ENCODE data around the gene PTMS.

PTMS gene

GRCh38 chr12:6771509-6772330, 5.6 kb downstream of the PTMS start:
- Histone ChIP-seq H3K27me3 (ENCODE audit: low read depth) (no peaks in the 10 kb centered on the region), H3K9me3 (no peaks in the 10 kb centered on the region), H3K4me1 (peaks cover 15% of the 10 kb centered on the region), H3K4me3 (no peak overlapping the region), H3K36me3 (replicated peaks) (peaks cover 25% of the 10 kb centered on the region)
- in situ Hi-C loops (cut with MboI; ENCODE audit: low sequenced_read_pairs) = no loop called here
- DNase-seq (ENCODE audit: low spot score in 2 of 2) = no peak

GRCh38 chr12:6772331-6772695, 6.2 kb downstream of the PTMS start, which contains the start of gene LAG3:
Gene LAG3, plus strand, starts transcription at chr12:6772520. Its CDS starts 333 bp downstream, at chr12:6772853.
- no peaks in the 10 kb centered on the region for H3K27me3 ChIP-seq (ENCODE audit: low read depth)

GRCh38 chr12:6772726-6773589, 6.8 kb downstream of the PTMS start:
- no peak for DNase-seq (ENCODE audit: low spot score in 2 of 2)
- H3K9me3 ChIP-seq = no peaks in the 10 kb centered on the region
- H3K4me3 ChIP-seq = no peak overlapping the region
- in situ Hi-C loops (cut with MboI; ENCODE audit: low sequenced_read_pairs) = no loop called here
- peaks cover 25% of the 10 kb centered on the region for H3K36me3 ChIP-seq (replicated peaks)
- H3K4me1 ChIP-seq = peaks cover 14% of the 10 kb centered on the region
- H3K27me3 ChIP-seq (ENCODE audit: low read depth) = no peaks in the 10 kb centered on the region

More at GRCh38 chr12:6772331-6772695, 6.2 kb downstream of the PTMS start, which contains the start of gene LAG3:
- Histone ChIP-seq H3K4me1 (peaks cover 15% of the 10 kb centered on the region), H3K4me3 (no peak within 1 kb of the TSS), H3K9me3 (no peaks in the 10 kb centered on the region), H3K36me3 (replicated peaks) (peaks cover 25% of the 10 kb centered on the region)
- DNase-seq (ENCODE audit: low spot score in 2 of 2) = no peak
- in situ Hi-C loops (cut with MboI; ENCODE audit: low sequenced_read_pairs) = no loop called here

- Histone ChIP-seq H3K4me1 (peaks cover 12% of the 10 kb centered on the region), H3K9me3 (no peaks in the 10 kb centered on the region), H3K4me3 (no peak overlapping the region), H3K36me3 (replicated peaks) (peaks cover 25% of the 10 kb centered on the region), H3K27me3 (ENCODE audit: low read depth) (no peaks in the 10 kb centered on the region)
- DNase-seq (ENCODE audit: low spot score in 2 of 2) = no peak
- in situ Hi-C loops (cut with MboI; ENCODE audit: low sequenced_read_pairs) = no loop called here
Measured at GRCh38 chr12:6773590-6774351, 7.6 kb downstream of the PTMS start.

- H3K4me1 ChIP-seq = peaks cover 7% of the 10 kb centered on the region
Measured at GRCh38 chr12:6774499-6775062, 8.4 kb downstream of the PTMS start.

GRCh38 chr12:6775185-6776174, 9.3 kb downstream of the PTMS start:
- peaks cover 7% of the 10 kb centered on the region for H3K4me1 ChIP-seq
- no peaks in the 10 kb centered on the region for H3K9me3 ChIP-seq
- no peak overlapping the region for H3K4me3 ChIP-seq
- in situ Hi-C loops (cut with MboI; ENCODE audit: low sequenced_read_pairs) = no loop called here
- peaks cover 15% of the 10 kb centered on the region for H3K36me3 ChIP-seq (replicated peaks)
- no peak for DNase-seq (ENCODE audit: low spot score in 2 of 2)
- no peaks in the 10 kb centered on the region for H3K27me3 ChIP-seq (ENCODE audit: low read depth)

More at GRCh38 chr12:6774499-6775062, 8.4 kb downstream of the PTMS start:
- H3K4me3 ChIP-seq = no peak overlapping the region
- H3K36me3 ChIP-seq (replicated peaks) = peaks cover 22% of the 10 kb centered on the region
- no peaks in the 10 kb centered on the region for H3K9me3 ChIP-seq
- DNase-seq (ENCODE audit: low spot score in 2 of 2) = no peak
- in situ Hi-C loops (cut with MboI; ENCODE audit: low sequenced_read_pairs) = no loop called here
- H3K27me3 ChIP-seq (ENCODE audit: low read depth) = no peaks in the 10 kb centered on the region

GRCh38 chr12:6777386-6777785, 11.2 kb downstream of the PTMS start:
- Histone ChIP-seq H3K27me3 (ENCODE audit: low read depth) (no peaks in the 10 kb centered on the region), H3K9me3 (no peaks in the 10 kb centered on the region), H3K4me3 (no peak overlapping the region), H3K36me3 (replicated peaks) (no peaks in the 10 kb centered on the region; the same call in 1 of the 2 replicates), H3K4me1 (peaks cover 7% of the 10 kb centered on the region)
- no peak for DNase-seq (ENCODE audit: low spot score in 2 of 2)
- in situ Hi-C loops (cut with MboI; ENCODE audit: low sequenced_read_pairs) = no loop called here

GRCh38 chr12:6778217-6778573, 12.0 kb downstream of the PTMS start:
- peak in 1 of 2 experiments; percentile 67 for DNase-seq (ENCODE audit: low spot score in 2 of 2)
- Histone ChIP-seq H3K4me3 (peak overlapping the region; percentile 33), H3K4me1 (peaks cover 7% of the 10 kb centered on the region), H3K9me3 (no peaks in the 10 kb centered on the region), H3K27me3 (ENCODE audit: low read depth) (no peaks in the 10 kb centered on the region), H3K36me3 (replicated peaks) (no peaks in the 10 kb centered on the region; the same call in 1 of the 2 replicates)
- in situ Hi-C loops (cut with MboI; ENCODE audit: low sequenced_read_pairs) = no loop called here

GRCh38 chr12:6778574-6779550, 12.7 kb downstream of the PTMS start:
- in situ Hi-C loops (cut with MboI; ENCODE audit: low sequenced_read_pairs) = no loop called here
- no peaks in the 10 kb centered on the region for H3K9me3 ChIP-seq
- peak overlapping the region; percentile 33 for H3K4me3 ChIP-seq
- H3K36me3 ChIP-seq (replicated peaks) = no peaks in the 10 kb centered on the region; the same call in 1 of the 2 replicates
- no peaks in the 10 kb centered on the region for H3K27me3 ChIP-seq (ENCODE audit: low read depth)
- DNase-seq (ENCODE audit: low spot score in 2 of 2) = peak; percentile 89 to 98
- H3K4me1 ChIP-seq = peaks cover 7% of the 10 kb centered on the region

- H3K27me3 ChIP-seq (ENCODE audit: low read depth) = no peaks in the 10 kb centered on the region
- in situ Hi-C loops (cut with MboI; ENCODE audit: low sequenced_read_pairs) = no loop called here
- DNase-seq (ENCODE audit: low spot score in 2 of 2) = no peak
- H3K4me3 ChIP-seq = no peak overlapping the region
- H3K36me3 ChIP-seq (replicated peaks) = no peaks in the 10 kb centered on the region; the same call in 1 of the 2 replicates
- H3K9me3 ChIP-seq = no peaks in the 10 kb centered on the region
- peaks cover 7% of the 10 kb centered on the region for H3K4me1 ChIP-seq
Measured at GRCh38 chr12:6779708-6780432, 13.7 kb downstream of the PTMS start.

- no peaks in the 10 kb centered on the region for H3K27me3 ChIP-seq (ENCODE audit: low read depth)
- DNase-seq (ENCODE audit: low spot score in 2 of 2) = no peak
- H3K4me3 ChIP-seq = no peak overlapping the region
- H3K9me3 ChIP-seq = no peaks in the 10 kb centered on the region
- in situ Hi-C loops (cut with MboI; ENCODE audit: low sequenced_read_pairs) = no loop called here
- peaks cover 7% of the 10 kb centered on the region for H3K4me1 ChIP-seq
- H3K36me3 ChIP-seq (replicated peaks) = no peaks in the 10 kb centered on the region; the same call in 1 of the 2 replicates
Measured at GRCh38 chr12:6780573-6780972, 14.4 kb downstream of the PTMS start.

All from HAP-1 (cell line).